ENCODE measurements around the gene NFKB2. TPM values are rescaled to one million over a fixed set of nuclear protein-coding genes. Genes with fewer than 3 reads are reported as not detected.
A peak's percentile ranks its signal among the peaks of the same experiment; 100 is the strongest.

Gene NFKB2
- total and polyA plus RNA-seq, 2 donors (not counting 1 experiment from before 2014, with no cell fraction given), result 255 to 398 TPM

- intact Hi-C loops (cut with micrococcal nuclease), result no loop called here
- no peak for DNase-seq
- Histone ChIP-seq H4K20me1 (ENCODE audit: control insufficient read depth, insufficient read depth, low read length, poor library complexity, severe bottlenecking) (peaks cover 88% of the 10 kb centered on the region), H3K4me2 (replicated peaks; ENCODE audit: low read depth, low read length, poor library complexity, severe bottlenecking) (peak overlapping the region; percentile 87), H3K36me3 (replicated peaks in 1 of 2; ENCODE audit: control extremely low read depth in 1 of 2, control insufficient read depth in 1 of 2, extremely low read depth in 1 of 2, insufficient read depth in 2 of 2, low read length in 1 of 2) (peaks cover 0 to 56% of the 10 kb centered on the region in 2 experiments), H3K9me3 (ENCODE audit: control extremely low read depth in 1 of 3, control insufficient read depth in 2 of 3, insufficient read depth in 1 of 3, low read length in 2 of 3) (no peaks in the 10 kb centered on the region), H3K4me1 (ENCODE audit: control insufficient read depth in 2 of 2, insufficient read depth in 2 of 2, low read length in 2 of 2) (peaks cover 36 to 46% of the 10 kb centered on the region in 2 donors), H3K27me3 (replicated peaks in 1 of 4; ENCODE audit: control extremely low read depth in 1 of 4, control insufficient read depth in 3 of 4, insufficient read depth in 4 of 4, low read length in 3 of 4) (no peaks in the 10 kb centered on the region), H2AFZ (ENCODE audit: insufficient read depth, low read depth, low read length, poor library complexity, severe bottlenecking) (no peak overlapping the region), H3K9ac (ENCODE audit: low read length) (peak overlapping the region; percentile 57), H3K79me2 (ENCODE audit: control insufficient read depth, insufficient read depth, low read length) (peaks cover 41% of the 10 kb centered on the region), H3K4me3 (ENCODE audit: control extremely low read depth in 1 of 5, extremely low read depth in 1 of 5, insufficient read depth in 1 of 5, low read depth in 2 of 5, low read length in 4 of 5) (no peak overlapping the region), H3K27ac (ENCODE audit: low read length in 2 of 2) (peak overlapping the region; percentile 74 to 80)
- peaks cover 46% of the 10 kb centered on the region for H3K4me1 Mint-ChIP-seq
- ChIA-PET POLR2A (interaction anchor here (0.6 to 2.6 kb wide), 4 partner anchors 21 to 246 kb away, joined by 3 to 11 read pairs (median 6); partner anchors contain the start of genes C10orf95, CUEDC2 and FBXL15), CTCF (interaction anchor here (0.6 to 8.8 kb wide), 16 partner anchors 10 to 242 kb away, joined by 3 to 108 read pairs (median 6); partner anchors contain the start of genes C10orf95, CUEDC2, FBXL15 and PITX3)
- H3K9me3 Mint-ChIP-seq (ENCODE audit: insufficient read depth), result no peaks in the 10 kb centered on the region
- TF ChIP-seq, protein P1, sequence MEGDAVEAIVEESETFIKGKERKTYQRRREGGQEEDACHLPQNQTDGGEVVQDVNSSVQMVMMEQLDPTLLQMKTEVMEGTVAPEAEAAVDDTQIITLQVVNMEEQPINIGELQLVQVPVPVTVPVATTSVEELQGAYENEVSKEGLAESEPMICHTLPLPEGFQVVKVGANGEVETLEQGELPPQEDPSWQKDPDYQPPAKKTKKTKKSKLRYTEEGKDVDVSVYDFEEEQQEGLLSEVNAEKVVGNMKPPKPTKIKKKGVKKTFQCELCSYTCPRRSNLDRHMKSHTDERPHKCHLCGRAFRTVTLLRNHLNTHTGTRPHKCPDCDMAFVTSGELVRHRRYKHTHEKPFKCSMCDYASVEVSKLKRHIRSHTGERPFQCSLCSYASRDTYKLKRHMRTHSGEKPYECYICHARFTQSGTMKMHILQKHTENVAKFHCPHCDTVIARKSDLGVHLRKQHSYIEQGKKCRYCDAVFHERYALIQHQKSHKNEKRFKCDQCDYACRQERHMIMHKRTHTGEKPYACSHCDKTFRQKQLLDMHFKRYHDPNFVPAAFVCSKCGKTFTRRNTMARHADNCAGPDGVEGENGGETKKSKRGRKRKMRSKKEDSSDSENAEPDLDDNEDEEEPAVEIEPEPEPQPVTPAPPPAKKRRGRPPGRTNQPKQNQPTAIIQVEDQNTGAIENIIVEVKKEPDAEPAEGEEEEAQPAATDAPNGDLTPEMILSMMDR (IDR thresholded peaks at IDR 0.05), result no peak
- no peak for TF ChIP-seq EZH2 (IDR thresholded peaks at IDR 0.05; ENCODE audit: borderline replicate concordance, insufficient read depth, low read depth, low read length, poor library complexity, severe bottlenecking)
- H3K27ac Mint-ChIP-seq, result peak overlapping the region; percentile 92
- WGBS (ENCODE audit: insufficient coverage), result 95% methylated on average over 11 of the region's 17 CpGs
- ATAC-seq (ENCODE audit: low read depth), result no peak
- H3K27me3 Mint-ChIP-seq, result no peaks in the 10 kb centered on the region
- peak overlapping the region; percentile 82 for H3K4me3 Mint-ChIP-seq
Measured at GRCh38 chr10:102400076-102400475, 4.6 kb downstream of the NFKB2 start.

- Histone ChIP-seq H3K27ac (ENCODE audit: low read length in 2 of 2) (no peak overlapping the region), H2AFZ (ENCODE audit: insufficient read depth, low read depth, low read length, poor library complexity, severe bottlenecking) (no peak overlapping the region), H3K27me3 (replicated peaks in 1 of 4; ENCODE audit: control extremely low read depth in 1 of 4, control insufficient read depth in 3 of 4, insufficient read depth in 4 of 4, low read length in 3 of 4) (no peaks in the 10 kb centered on the region), H3K9ac (ENCODE audit: low read length) (no peak overlapping the region), H3K9me3 (ENCODE audit: control extremely low read depth in 1 of 3, control insufficient read depth in 2 of 3, insufficient read depth in 1 of 3, low read length in 2 of 3) (no peaks in the 10 kb centered on the region), H3K4me2 (replicated peaks; ENCODE audit: low read depth, low read length, poor library complexity, severe bottlenecking) (no peak overlapping the region), H4K20me1 (ENCODE audit: control insufficient read depth, insufficient read depth, low read length, poor library complexity, severe bottlenecking) (peaks cover 88% of the 10 kb centered on the region), H3K79me2 (ENCODE audit: control insufficient read depth, insufficient read depth, low read length) (peaks cover 35% of the 10 kb centered on the region), H3K4me3 (ENCODE audit: control extremely low read depth in 1 of 5, extremely low read depth in 1 of 5, insufficient read depth in 1 of 5, low read depth in 2 of 5, low read length in 4 of 5) (no peak overlapping the region), H3K4me1 (ENCODE audit: control insufficient read depth in 2 of 2, insufficient read depth in 2 of 2, low read length in 2 of 2) (peaks cover 36 to 46% of the 10 kb centered on the region in 2 donors), H3K36me3 (replicated peaks in 1 of 2; ENCODE audit: control extremely low read depth in 1 of 2, control insufficient read depth in 1 of 2, extremely low read depth in 1 of 2, insufficient read depth in 2 of 2, low read length in 1 of 2) (peaks cover 0 to 56% of the 10 kb centered on the region in 2 experiments)
- peak overlapping the region; percentile 13 for H3K4me3 Mint-ChIP-seq
- DNase-seq (peak; percentile 33), ATAC-seq (ENCODE audit: low read depth) (no peak)
- no peak overlapping the region for H3K27ac Mint-ChIP-seq
- ChIA-PET CTCF (interaction anchor here (1.1 to 8.8 kb wide), 9 partner anchors 11 to 170 kb away, joined by 4 to 108 read pairs (median 18); partner anchors contain the start of genes C10orf95 and FBXL15), POLR2A (interaction anchor here (0.6 to 1.6 kb wide), 3 partner anchors 9 to 246 kb away, joined by 3 to 6 read pairs (median 3); no protein-coding TSS in a partner anchor)
- H3K4me1 Mint-ChIP-seq, result peaks cover 46% of the 10 kb centered on the region
- H3K27me3 Mint-ChIP-seq, result no peaks in the 10 kb centered on the region
- no peaks in the 10 kb centered on the region for H3K9me3 Mint-ChIP-seq (ENCODE audit: insufficient read depth)
- no peak for TF ChIP-seq EZH2 (IDR thresholded peaks at IDR 0.05; ENCODE audit: borderline replicate concordance, insufficient read depth, low read depth, low read length, poor library complexity, severe bottlenecking)
- TF ChIP-seq, protein P1 (IDR thresholded peaks at IDR 0.05), result no peak
- intact Hi-C loops (cut with micrococcal nuclease), result no loop called here
- 97% methylated on average over 13 of the region's 22 CpGs for WGBS (ENCODE audit: insufficient coverage)
Measured at GRCh38 chr10:102400598-102401341, 5.3 kb downstream of the NFKB2 start.
